SK-N-SH (cell line): ENCODE measurements around the gene MDK.

Experiments
- EP300 ChIP-seq, 2 experiments: IDR thresholded peaks; 2 replicates each; pipeline versions ENCODE4 v1.4.0 to v1.6.1; 2012; ENCODE audit warnings: borderline replicate concordance in 1 of 2, low read depth in 1 of 2, low read length in 1 of 2
- FOSL2 ChIP-seq: IDR thresholded peaks from 2 replicates; pipeline ENCODE4 v1.4.0; 2012; ENCODE audit warnings: low read depth, mild to moderate bottlenecking, moderate library complexity, borderline replicate concordance
- FOXM1 ChIP-seq: IDR thresholded peaks from 2 replicates; pipeline ENCODE4 v1.4.0; 2012; ENCODE audit warnings: low read depth, mild to moderate bottlenecking
- JUND ChIP-seq: IDR thresholded peaks from 2 replicates; pipeline ENCODE4 v1.4.0; 2012
- POLR2AphosphoS5 ChIP-seq: IDR thresholded peaks from 2 replicates; pipeline ENCODE4 v1.6.1; 2012; ENCODE audit warnings: low read depth, low read length
- RFX5 ChIP-seq: IDR thresholded peaks from 2 replicates; pipeline ENCODE4 v1.6.1; 2012; ENCODE audit warnings: mild to moderate bottlenecking, improper control_type of control experiment, low read length
- SIN3A ChIP-seq: IDR thresholded peaks from 2 replicates; pipeline ENCODE4 v1.6.1; 2012; ENCODE audit warnings: low read depth, mild to moderate bottlenecking, low read length, moderate library complexity, borderline replicate concordance
- TAF1 ChIP-seq: IDR thresholded peaks from 2 replicates; pipeline ENCODE4 v1.6.1; 2012; ENCODE audit warnings: low read depth, mild to moderate bottlenecking, low read length, moderate library complexity, borderline replicate concordance
- TF ChIP-seq, protein P1 (sequence below): fragments of 200-600 bp; sonication (generic); IDR thresholded peaks from 2 replicates; pipeline ENCODE4 v1.6.1; 2017; ENCODE audit warnings: antibody characterized with exemption, mild to moderate bottlenecking, moderate library complexity
- TF ChIP-seq, protein P2 (sequence below): IDR thresholded peaks from 2 replicates; pipeline ENCODE4 v1.4.0; 2012; ENCODE audit warnings: low read depth

DNA sequence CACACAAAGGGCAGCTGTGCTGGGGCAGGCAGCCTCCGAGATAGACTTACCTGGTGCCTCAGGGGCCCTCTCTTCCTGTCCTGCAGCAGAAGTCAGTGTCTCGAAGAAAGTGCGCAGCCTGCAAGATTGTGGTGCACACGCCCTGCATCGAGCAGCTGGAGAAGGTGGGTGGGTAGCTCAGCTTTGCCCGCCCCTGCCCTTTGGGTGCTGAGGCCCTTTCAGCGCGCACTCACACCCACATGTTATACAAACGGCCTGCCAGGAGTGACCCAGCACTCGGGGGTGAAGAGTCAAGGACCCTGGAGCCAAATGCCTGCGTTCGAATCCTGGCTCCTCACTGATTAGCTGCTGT is 13.6 kb upstream of the MDK start:
- TF ChIP-seq POLR2AphosphoS5 (no peak), FOSL2 (no peak), FOXM1 (no peak), TAF1 (no peak), SIN3A (no peak), JUND (no peak), RFX5 (no peak), EP300 (IDR thresholded peaks at IDR 0.05; ENCODE audit: borderline replicate concordance in 1 of 2, low read depth in 1 of 2, low read length in 1 of 2) (no peak)
- TF ChIP-seq, protein P1, sequence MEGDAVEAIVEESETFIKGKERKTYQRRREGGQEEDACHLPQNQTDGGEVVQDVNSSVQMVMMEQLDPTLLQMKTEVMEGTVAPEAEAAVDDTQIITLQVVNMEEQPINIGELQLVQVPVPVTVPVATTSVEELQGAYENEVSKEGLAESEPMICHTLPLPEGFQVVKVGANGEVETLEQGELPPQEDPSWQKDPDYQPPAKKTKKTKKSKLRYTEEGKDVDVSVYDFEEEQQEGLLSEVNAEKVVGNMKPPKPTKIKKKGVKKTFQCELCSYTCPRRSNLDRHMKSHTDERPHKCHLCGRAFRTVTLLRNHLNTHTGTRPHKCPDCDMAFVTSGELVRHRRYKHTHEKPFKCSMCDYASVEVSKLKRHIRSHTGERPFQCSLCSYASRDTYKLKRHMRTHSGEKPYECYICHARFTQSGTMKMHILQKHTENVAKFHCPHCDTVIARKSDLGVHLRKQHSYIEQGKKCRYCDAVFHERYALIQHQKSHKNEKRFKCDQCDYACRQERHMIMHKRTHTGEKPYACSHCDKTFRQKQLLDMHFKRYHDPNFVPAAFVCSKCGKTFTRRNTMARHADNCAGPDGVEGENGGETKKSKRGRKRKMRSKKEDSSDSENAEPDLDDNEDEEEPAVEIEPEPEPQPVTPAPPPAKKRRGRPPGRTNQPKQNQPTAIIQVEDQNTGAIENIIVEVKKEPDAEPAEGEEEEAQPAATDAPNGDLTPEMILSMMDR: no peak; the same call in 1 of the 2 replicates
- TF ChIP-seq, protein P2, sequence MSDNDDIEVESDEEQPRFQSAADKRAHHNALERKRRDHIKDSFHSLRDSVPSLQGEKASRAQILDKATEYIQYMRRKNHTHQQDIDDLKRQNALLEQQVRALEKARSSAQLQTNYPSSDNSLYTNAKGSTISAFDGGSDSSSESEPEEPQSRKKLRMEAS: no peak
